ENCODE results near the gene KMT2B. TPM values are rescaled to one million over a fixed set of nuclear protein-coding genes. Genes with fewer than 3 reads are reported as not detected.

Gene KMT2B
- total and polyA plus RNA-seq, 8 donors: 16.7 to 59.9 (median 24.2) TPM

- FAIRE-seq (no peak), DNase-seq (peak in 2 of 6 donors; percentile 35 to 52), ATAC-seq (no peak)
- TF ChIP-seq CTCF (IDR thresholded peaks at IDR 0.05): no peak
- intact Hi-C loops (cut with DNase I): no loop called here
- Histone ChIP-seq H3K4me3 (no peak overlapping the region), H3K36me3 (peaks cover 4 to 16% (median 5%) of the 10 kb centered on the region in 3 donors), H3K27ac (no peak overlapping the region), H3K9me3 (no peaks in the 10 kb centered on the region), H3K27me3 (no peaks in the 10 kb centered on the region), H3K4me1 (peaks cover 0 to 4% (median 0%) of the 10 kb centered on the region in 3 donors)
- 90 to 92% methylated on average over 22 of the region's 22 CpGs for WGBS, 2 donors
Observed at GRCh38 chr19:35736913-35737886, 19.4 kb downstream of the KMT2B start.

GRCh38 chr19:35738021-35738886 is 20.5 kb downstream of the KMT2B start:
- DNase-seq: peak in 2 of 6 donors; percentile 46 to 71
- H3K4me1 ChIP-seq: peaks cover 0 to 4% (median 0%) of the 10 kb centered on the region in 3 donors
- peaks cover 0 to 10% (median 5%) of the 10 kb centered on the region in 3 donors for H3K36me3 ChIP-seq
- no peak overlapping the region for H3K4me3 ChIP-seq
- no peak for ATAC-seq
- TF ChIP-seq CTCF (IDR thresholded peaks at IDR 0.05): no peak
- intact Hi-C loops (cut with DNase I): no loop called here
- FAIRE-seq: no peak
- H3K9me3 ChIP-seq: no peaks in the 10 kb centered on the region
- H3K27me3 ChIP-seq: no peaks in the 10 kb centered on the region
- 92% methylated on average over 37 of the region's 37 CpGs for WGBS, 2 donors
- H3K27ac ChIP-seq: no peak overlapping the region

GRCh38 chr19:35738887-35739229 is 21.1 kb downstream of the KMT2B start:
- no peaks in the 10 kb centered on the region for H3K9me3 ChIP-seq
- no peak for TF ChIP-seq CTCF (IDR thresholded peaks at IDR 0.05)
- peaks cover 0 to 4% (median 0%) of the 10 kb centered on the region in 3 donors for H3K4me1 ChIP-seq
- H3K36me3 ChIP-seq: peaks cover 0 to 10% (median 5%) of the 10 kb centered on the region in 3 donors
- WGBS, 2 donors: 68 to 81% methylated on average over 2 of the region's 2 CpGs
- peak overlapping the region in 1 of 4 donors; percentile 17 for H3K27ac ChIP-seq
- H3K27me3 ChIP-seq: no peaks in the 10 kb centered on the region
- H3K4me3 ChIP-seq: no peak overlapping the region
- intact Hi-C loops (cut with DNase I): no loop called here
- ATAC-seq: no peak
- no peak for FAIRE-seq
- DNase-seq: no peak

- peaks cover 2 to 8% (median 6%) of the 10 kb centered on the region in 3 donors for H3K4me1 ChIP-seq
- no peaks in the 10 kb centered on the region for H3K27me3 ChIP-seq
- intact Hi-C loops (cut with DNase I): no loop called here
- ATAC-seq: no peak
- no peaks in the 10 kb centered on the region for H3K9me3 ChIP-seq
- TF ChIP-seq CTCF (IDR thresholded peaks at IDR 0.05): no peak
- peak in 3 of 6 donors; percentile 39 to 79 (median 50) for DNase-seq
- H3K4me3 ChIP-seq: peak overlapping the region; percentile 27 to 60 (median 54)
- peaks cover 0 to 10% (median 5%) of the 10 kb centered on the region in 3 donors for H3K36me3 ChIP-seq
- no peak for FAIRE-seq
- 58 to 66% methylated on average over 29 of the region's 29 CpGs for WGBS, 2 donors
- peak overlapping the region; percentile 42 to 80 (median 78) for H3K27ac ChIP-seq
Observed at GRCh38 chr19:35739275-35740107, 21.7 kb downstream of the KMT2B start.
